WTC11 (cell line): ENCODE data around the gene PRKAB2. TPM values are rescaled to one million over a fixed set of nuclear protein-coding genes. Genes with fewer than 3 reads are reported as not detected.

Source experiments
- ATAC-seq: fragments of 200-7000 bp; cut with Tn5 transposase; 2 replicates; pipeline ENCODE4 v1.10.0; 2021; ENCODE audit warnings: mild to moderate bottlenecking, moderate library complexity
- CTCF ChIA-PET: fragments of 300-600 bp; sonication (Branson Sonifier 250); formaldehyde crosslinking; loops from one replicate; lab custom pipeline; 2021; ENCODE audit warnings: antibody characterized with exemption; lab: Charles Lee
- POLR2A ChIA-PET: fragments of 350-600 bp; sonication (Branson Sonifier 250); formaldehyde crosslinking; loops from one replicate; lab custom pipeline; 2021; ENCODE audit warnings: antibody characterized with exemption; lab: Charles Lee
- DNase-seq: peaks from one replicate; pipeline ENCODE4 v3.0.0; 2021; ENCODE audit warnings: low spot score
- H3K27ac Mint-ChIP-seq: 2 replicates; pipeline ENCODE4 v1.8.0; 2021; ENCODE audit warnings: mixed read lengths
- H3K27me3 Mint-ChIP-seq: 2 replicates; pipeline ENCODE4 v1.8.0; 2021; ENCODE audit warnings: low read depth, mild to moderate bottlenecking, moderate library complexity, mixed read lengths
- H3K36me3 Mint-ChIP-seq: 2 replicates; pipeline ENCODE4 v1.8.0; 2021; ENCODE audit warnings: mixed read lengths
- H3K4me1 Mint-ChIP-seq: 2 replicates; pipeline ENCODE4 v1.8.0; 2022; ENCODE audit warnings: mixed read lengths
- H3K4me3 Mint-ChIP-seq: 2 replicates; pipeline ENCODE4 v1.8.0; 2021; ENCODE audit warnings: mild to moderate bottlenecking, moderate library complexity, mixed read lengths
- H3K9me3 Mint-ChIP-seq: 2 replicates; pipeline ENCODE4 v1.8.0; 2021; ENCODE audit warnings: mixed read lengths
- ATF3 ChIP-seq: sonication (generic); formaldehyde crosslinking; conservative IDR thresholded peaks from 2 replicates; pipeline ENCODE4 v1.8.1; 2022; ENCODE audit warnings: mild to moderate bottlenecking, missing genetic modification reagents
- CREB1 ChIP-seq: sonication (generic); formaldehyde crosslinking; IDR thresholded peaks from 2 replicates; pipeline ENCODE4 v1.8.0; 2023; ENCODE audit warnings: mild to moderate bottlenecking, missing genetic modification reagents
- ESRRA ChIP-seq: sonication (generic); formaldehyde crosslinking; IDR thresholded peaks from 2 replicates; pipeline ENCODE4 v1.8.1; 2022; ENCODE audit warnings: mild to moderate bottlenecking, missing genetic modification reagents, borderline replicate concordance
- FOXK1 ChIP-seq: sonication (generic); formaldehyde crosslinking; IDR thresholded peaks from 2 replicates; pipeline ENCODE4 v1.8.0; 2022; ENCODE audit warnings: mild to moderate bottlenecking, moderate library complexity, missing genetic modification reagents
- FOXP1 ChIP-seq: sonication (generic); formaldehyde crosslinking; IDR thresholded peaks from 2 replicates; pipeline ENCODE4 v1.8.0; 2022; ENCODE audit warnings: missing genetic modification reagents, mild to moderate bottlenecking, moderate library complexity, borderline replicate concordance
- HMGXB4 ChIP-seq: sonication (generic); formaldehyde crosslinking; IDR thresholded peaks from 2 replicates; pipeline ENCODE4 v1.8.1; 2023; ENCODE audit warnings: mild to moderate bottlenecking, moderate library complexity, missing genetic modification reagents
- IRF2 ChIP-seq: sonication (generic); formaldehyde crosslinking; IDR thresholded peaks from 2 replicates; pipeline ENCODE4 v1.8.0; 2022; ENCODE audit warnings: low read depth, missing genetic modification reagents, borderline replicate concordance
- JAZF1 ChIP-seq: fragments of 250-450 bp; sonication (Bioruptor Pico); IDR thresholded peaks from 2 replicates; pipeline ENCODE4 v1.9.0; 2021; ENCODE audit warnings: moderate library complexity, mild to moderate bottlenecking, inconsistent platforms
- JUN ChIP-seq: sonication (generic); formaldehyde crosslinking; IDR thresholded peaks from 2 replicates; pipeline ENCODE4 v1.8.0; 2023; ENCODE audit warnings: mild to moderate bottlenecking, missing genetic modification reagents
- NFE2L1 ChIP-seq: sonication (generic); formaldehyde crosslinking; IDR thresholded peaks from 2 replicates; pipeline ENCODE4 v1.8.1; 2023; ENCODE audit warnings: missing genetic modification reagents
- NR1H2 ChIP-seq: sonication (generic); formaldehyde crosslinking; IDR thresholded peaks from 2 replicates; pipeline ENCODE4 v1.9.0; 2021; ENCODE audit warnings: mild to moderate bottlenecking, moderate library complexity, missing genetic modification reagents
- NR2C2 ChIP-seq: sonication (generic); formaldehyde crosslinking; IDR thresholded peaks from 2 replicates; pipeline ENCODE4 v1.8.0; 2022; ENCODE audit warnings: mild to moderate bottlenecking, missing genetic modification reagents
- TP53 ChIP-seq: sonication (generic); formaldehyde crosslinking; IDR thresholded peaks from 2 replicates; pipeline ENCODE4 v1.8.1; 2023; ENCODE audit warnings: mild to moderate bottlenecking, missing genetic modification reagents
- USF1 ChIP-seq: sonication (generic); formaldehyde crosslinking; IDR thresholded peaks from 2 replicates; pipeline ENCODE4 v1.8.0; 2022; ENCODE audit warnings: mild to moderate bottlenecking, missing genetic modification reagents
- USF2 ChIP-seq: sonication (generic); formaldehyde crosslinking; IDR thresholded peaks from 2 replicates; pipeline ENCODE4 v1.8.1; 2023; ENCODE audit warnings: mild to moderate bottlenecking, missing genetic modification reagents, moderate library complexity
- ZNF138 ChIP-seq: sonication (generic); formaldehyde crosslinking; conservative IDR thresholded peaks from 2 replicates; pipeline ENCODE4 v1.8.1; 2022; ENCODE audit warnings: mild to moderate bottlenecking, moderate library complexity, missing genetic modification reagents
- ZNF232 ChIP-seq: sonication (generic); formaldehyde crosslinking; IDR thresholded peaks from 2 replicates; pipeline ENCODE4 v1.8.0; 2022; ENCODE audit warnings: mild to moderate bottlenecking, missing genetic modification reagents
- ZNF317 ChIP-seq: sonication (generic); formaldehyde crosslinking; IDR thresholded peaks from 2 replicates; pipeline ENCODE4 v1.8.1; 2023; ENCODE audit warnings: low read depth, mild to moderate bottlenecking, moderate library complexity, missing genetic modification reagents, borderline replicate concordance
- total RNA-seq: library from RNA; stranded (reverse); gene quantifications from 3 replicates; pipeline ENCODE4 v1.2.3, GENCODE V29; 2021
- TF ChIP-seq, protein P1 (sequence below): sonication (generic); formaldehyde crosslinking; IDR thresholded peaks from 2 replicates; pipeline ENCODE4 v1.8.1; 2022; ENCODE audit warnings: low read depth, mild to moderate bottlenecking, moderate library complexity, missing genetic modification reagents, borderline replicate concordance
- TF ChIP-seq, protein P2 (sequence below): sonication (generic); formaldehyde crosslinking; IDR thresholded peaks from 2 replicates; pipeline ENCODE4 v1.8.1; 2023; ENCODE audit warnings: mild to moderate bottlenecking, missing genetic modification reagents
- TF ChIP-seq, protein P3 (sequence below): fragments of 250-450 bp; sonication (Bioruptor Pico); conservative IDR thresholded peaks from 2 replicates; pipeline ENCODE4 v1.9.0; 2021; ENCODE audit warnings: mild to moderate bottlenecking

PRKAB2 gene
- total RNA-seq, 1 experiment from 2014 or later: 28.3 TPM

GRCh38 chr1:147169840-147170674, 2.2 kb downstream of the PRKAB2 start:
- H3K9me3 Mint-ChIP-seq: no peaks in the 10 kb centered on the region
- peak overlapping the region; percentile 83 for H3K27ac Mint-ChIP-seq
- CTCF ChIA-PET: interaction anchor here (5.3 kb wide), 1 partner anchor 73 kb away, joined by 67 read pairs; the partner anchor contains the start of gene CHD1L
- H3K4me3 Mint-ChIP-seq: peak overlapping the region; percentile 95
- ATAC-seq (no peak), DNase-seq (no peak)
- POLR2A ChIA-PET: interaction anchor here (1.5 kb wide), 1 partner anchor 86 kb away, joined by 3 read pairs; no protein-coding TSS in a partner anchor
- TF ChIP-seq ATF3 (no peak), IRF2 (no peak), USF2 (no peak), ZNF317 (CRISPR knock-in tag) (no peak)
- TF ChIP-seq, all 79 proteins: peak for 0
- Mint-ChIP-seq H3K27me3 (no peaks in the 10 kb centered on the region), H3K36me3 (peaks cover 24% of the 10 kb centered on the region), H3K4me1 (peaks cover 47% of the 10 kb centered on the region)

GRCh38 chr1:147169171-147169570, 3.1 kb downstream of the PRKAB2 start:
- no peak for ATAC-seq
- POLR2A ChIA-PET: interaction anchor here (1.5 kb wide), 1 partner anchor 85 kb away, joined by 3 read pairs; no protein-coding TSS in a partner anchor
- TF ChIP-seq USF1 (CRISPR knock-in tag): no peak
- TF ChIP-seq JAZF1 (CRISPR knock-in tag): no peak
- TF ChIP-seq NR2C2 (CRISPR knock-in tag): no peak
- no peak for TF ChIP-seq ESRRA (CRISPR knock-in tag)
- no peak for TF ChIP-seq FOXK1 (CRISPR knock-in tag)
- no peak for TF ChIP-seq JUN (CRISPR knock-in tag)
- TF ChIP-seq ZNF138: no peak
- no peak for TF ChIP-seq FOXP1 (CRISPR knock-in tag)
- no peak for TF ChIP-seq ZNF232 (CRISPR knock-in tag)
- TF ChIP-seq, protein P1, sequence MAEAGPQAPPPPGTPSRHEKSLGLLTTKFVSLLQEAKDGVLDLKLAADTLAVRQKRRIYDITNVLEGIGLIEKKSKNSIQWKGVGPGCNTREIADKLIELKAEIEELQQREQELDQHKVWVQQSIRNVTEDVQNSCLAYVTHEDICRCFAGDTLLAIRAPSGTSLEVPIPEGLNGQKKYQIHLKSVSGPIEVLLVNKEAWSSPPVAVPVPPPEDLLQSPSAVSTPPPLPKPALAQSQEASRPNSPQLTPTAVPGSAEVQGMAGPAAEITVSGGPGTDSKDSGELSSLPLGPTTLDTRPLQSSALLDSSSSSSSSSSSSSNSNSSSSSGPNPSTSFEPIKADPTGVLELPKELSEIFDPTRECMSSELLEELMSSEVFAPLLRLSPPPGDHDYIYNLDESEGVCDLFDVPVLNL (CRISPR knock-in tag): no peak
- no peak for TF ChIP-seq HMGXB4 (CRISPR knock-in tag)
- TF ChIP-seq CREB1 (CRISPR knock-in tag): no peak
- TF ChIP-seq NR1H2: no peak
- no peak for TF ChIP-seq TP53 (CRISPR knock-in tag)
- TF ChIP-seq, protein P2, sequence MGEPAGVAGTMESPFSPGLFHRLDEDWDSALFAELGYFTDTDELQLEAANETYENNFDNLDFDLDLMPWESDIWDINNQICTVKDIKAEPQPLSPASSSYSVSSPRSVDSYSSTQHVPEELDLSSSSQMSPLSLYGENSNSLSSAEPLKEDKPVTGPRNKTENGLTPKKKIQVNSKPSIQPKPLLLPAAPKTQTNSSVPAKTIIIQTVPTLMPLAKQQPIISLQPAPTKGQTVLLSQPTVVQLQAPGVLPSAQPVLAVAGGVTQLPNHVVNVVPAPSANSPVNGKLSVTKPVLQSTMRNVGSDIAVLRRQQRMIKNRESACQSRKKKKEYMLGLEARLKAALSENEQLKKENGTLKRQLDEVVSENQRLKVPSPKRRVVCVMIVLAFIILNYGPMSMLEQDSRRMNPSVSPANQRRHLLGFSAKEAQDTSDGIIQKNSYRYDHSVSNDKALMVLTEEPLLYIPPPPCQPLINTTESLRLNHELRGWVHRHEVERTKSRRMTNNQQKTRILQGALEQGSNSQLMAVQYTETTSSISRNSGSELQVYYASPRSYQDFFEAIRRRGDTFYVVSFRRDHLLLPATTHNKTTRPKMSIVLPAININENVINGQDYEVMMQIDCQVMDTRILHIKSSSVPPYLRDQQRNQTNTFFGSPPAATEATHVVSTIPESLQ (CRISPR knock-in tag): no peak
- no peak for TF ChIP-seq ATF3
- TF ChIP-seq, protein P3, sequence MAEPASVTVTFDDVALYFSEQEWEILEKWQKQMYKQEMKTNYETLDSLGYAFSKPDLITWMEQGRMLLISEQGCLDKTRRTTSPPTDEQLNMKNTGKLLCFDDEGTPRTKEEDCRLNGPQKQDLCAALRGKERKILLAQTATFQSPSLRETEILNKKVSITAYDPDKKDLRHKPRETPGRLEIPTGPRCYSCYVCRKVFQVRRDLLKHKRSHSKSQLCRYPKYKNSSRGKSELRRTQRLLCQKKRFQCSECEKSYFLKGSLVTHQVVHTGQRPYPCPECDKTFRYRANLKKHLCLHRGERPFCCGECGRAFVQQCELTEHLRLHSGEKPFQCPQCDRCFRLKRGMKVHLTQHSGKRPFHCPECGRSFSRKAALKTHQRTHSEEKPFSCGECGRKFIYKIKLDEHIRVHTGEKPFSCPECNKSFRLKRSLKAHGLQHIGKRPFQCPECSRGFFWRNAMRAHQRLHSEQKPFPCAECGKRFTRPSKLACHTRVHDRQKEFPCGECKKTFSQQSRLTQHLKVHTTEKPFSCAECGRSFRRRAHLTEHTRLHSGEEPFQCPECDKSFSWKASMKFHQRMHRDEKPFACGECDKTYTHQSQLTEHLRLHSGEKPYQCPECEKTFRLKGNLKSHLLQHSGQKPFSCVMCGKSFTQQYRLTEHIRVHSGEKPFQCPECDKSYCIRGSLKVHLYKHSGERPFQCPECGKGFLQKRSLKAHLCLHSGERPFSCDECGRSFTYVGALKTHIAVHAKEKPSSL: no peak
- TF ChIP-seq NFE2L1 (CRISPR knock-in tag): no peak
- TF ChIP-seq, all 79 proteins: peak for 0
- H3K27me3 Mint-ChIP-seq: no peaks in the 10 kb centered on the region
- no peaks in the 10 kb centered on the region for H3K9me3 Mint-ChIP-seq
- CTCF ChIA-PET: interaction anchor here (1.4 kb wide), 1 partner anchor 74 kb away, joined by 13 read pairs; the partner anchor contains the start of gene CHD1L
- DNase-seq: no peak
- no peak overlapping the region for H3K27ac Mint-ChIP-seq
- peaks cover 30% of the 10 kb centered on the region for H3K36me3 Mint-ChIP-seq
- H3K4me3 Mint-ChIP-seq: peak overlapping the region; percentile 95; the same call in 1 of the 2 replicates
- H3K4me1 Mint-ChIP-seq: peaks cover 43% of the 10 kb centered on the region
